Measurements from ENCODE around the gene RYR2.

GRCh38 chr1:237673631-237674030 lies 631.6 kb downstream of the RYR2 start:
- no peak for TF ChIP-seq CTCF (IDR thresholded peaks at IDR 0.05)
- TF ChIP-seq EP300 (IDR thresholded peaks at IDR 0.05) = no peak

Data from tibial nerve (tissue), 4 donors.